ENCODE results near the gene MMP19. TPM values are rescaled to one million over a fixed set of nuclear protein-coding genes. Genes with fewer than 3 reads are reported as not detected.

MMP19 gene
- total RNA-seq, 1 donor from 2014 or later: 0.89 TPM

GRCh38 chr12:55788546-55788945, 54.2 kb downstream of the MMP19 start:
- Mint-ChIP-seq H3K9me3 (ENCODE audit: low read depth) (no peaks in the 10 kb centered on the region), H3K4me3 (ENCODE audit: low read depth) (peak overlapping the region; percentile 18), H3K27ac (peak overlapping the region; percentile 88), H3K27me3 (no peaks in the 10 kb centered on the region), H3K36me3 (ENCODE audit: insufficient read depth) (peaks cover 35% of the 10 kb centered on the region), H3K4me1 (ENCODE audit: low read depth) (peaks cover 24% of the 10 kb centered on the region)
- no peak for DNase-seq (ENCODE audit: low spot score, unreplicated experiment)
- TF ChIP-seq CTCF (IDR thresholded peaks at IDR 0.05; ENCODE audit: unreplicated experiment): no peak

Other genes starting within 250 kb of the MMP19 start
- not detected in 2 replicates for gene OR10P1, start 206.0 kb downstream of the MMP19 start, total RNA-seq
- 23.6 and 25.1 TPM in 2 replicates for gene ITGA7, start 135.0 kb downstream of the MMP19 start, total RNA-seq
- gene BLOC1S1, start 126.9 kb downstream of the MMP19 start, total RNA-seq: 65.8 and 68.5 TPM in 2 replicates
- gene RDH5, start 122.5 kb downstream of the MMP19 start, total RNA-seq: 7.9 and 9.7 TPM in 2 replicates
- gene CD63, start 113.9 kb downstream of the MMP19 start, total RNA-seq: 407 and 432 TPM in 2 replicates
- 42.8 and 50.3 TPM in 2 replicates for gene GDF11, start 99.8 kb downstream of the MMP19 start, total RNA-seq
- 85.7 and 91.0 TPM in 2 replicates for gene SARNP, start 25.2 kb downstream of the MMP19 start, total RNA-seq
- 36.5 and 40.5 TPM in 2 replicates for gene ORMDL2, start 24.9 kb downstream of the MMP19 start, total RNA-seq
- gene DNAJC14, start 13.3 kb downstream of the MMP19 start, total RNA-seq: 37.6 and 38.6 TPM in 2 replicates
- 38.0 and 42.8 TPM in 2 replicates for gene PYM1, start 85.0 kb upstream of the MMP19 start, total RNA-seq
- gene DGKA, start 88.2 kb upstream of the MMP19 start, total RNA-seq: 10.2 and 16.8 TPM in 2 replicates
- 3.7 and 6.3 TPM in 2 replicates for gene PMEL, start 123.1 kb upstream of the MMP19 start, total RNA-seq
- 62.1 and 66.9 TPM in 2 replicates for gene CDK2, start 123.9 kb upstream of the MMP19 start, total RNA-seq
- gene RAB5B, start 131.1 kb upstream of the MMP19 start, total RNA-seq: 111 and 116 TPM in 2 replicates
- 44.8 and 45.6 TPM in 2 replicates for gene SUOX, start 154.3 kb upstream of the MMP19 start, total RNA-seq
- gene IKZF4, start 178.1 kb upstream of the MMP19 start, total RNA-seq: 20.6 and 21.0 TPM in 2 replicates
- gene RPS26, start 199.0 kb upstream of the MMP19 start, total RNA-seq: 30.2 and 39.3 TPM in 2 replicates
- gene ERBB3, start 237.2 kb upstream of the MMP19 start, total RNA-seq: 206 and 221 TPM in 2 replicates

All from progenitor cell of endocrine pancreas (in vitro differentiated cells).